GM12878 (cell line): ENCODE data around the gene CCDC24. TPM values are rescaled to one million over a fixed set of nuclear protein-coding genes. Genes with fewer than 3 reads are reported as not detected.

ENCODE experiments used
- ATAC-seq: fragments of 200-7000 bp; cut with Tn5 transposase; 3 replicates; pipeline ENCODE4 v1.9.1; 2020; ENCODE audit warnings: mild to moderate bottlenecking, moderate library complexity
- BruUV-seq: library from RNA; stranded (reverse); fragments of 400-500 nt; replicated peaks from 2 replicates; lab custom pipeline; 2021; lab: Mats Ljungman, UMichigan
- CTCF ChIA-PET: fragments of 300-600 bp; sonication (Branson Sonifier 250); formaldehyde crosslinking; extraction: SDS; loops from one replicate; lab custom pipeline; 2021; ENCODE audit warnings: inconsistent platforms; lab: Yijun Ruan, JAX
- POLR2A ChIA-PET: fragments of 350-600 bp; formaldehyde crosslinking; extraction: SDS; loops from one replicate; lab custom pipeline; 2021; ENCODE audit warnings: inconsistent platforms; lab: Charles Lee
- RAD21 ChIA-PET: fragments of 300-600 bp; sonication (Branson Sonifier 250); formaldehyde crosslinking; loops from one replicate; lab custom pipeline; 2023; ENCODE audit warnings: antibody characterized with exemption; ENCODE audit not compliant: unreplicated experiment; lab: Charles Lee
- SMC1A ChIA-PET: fragments of 300-600 bp; sonication (Branson Sonifier 250); formaldehyde crosslinking; loops from one replicate; lab custom pipeline; 2023; ENCODE audit not compliant: unreplicated experiment, uncharacterized antibody; lab: Charles Lee
- DNase-seq: peaks from one replicate; pipeline ENCODE4 v3.0.0-alpha.2; 2011; ENCODE audit warnings: low read depth, low spot score
- FAIRE-seq: peaks from 3 replicates; lab custom pipeline; 2011; peaks lifted over from hg19 to GRCh38; lab: Jason Lieb, UNC
- H2AFZ ChIP-seq: 2 replicates; pipeline ENCODE4 v1.6.0; 2011; ENCODE audit warnings: low read depth, low read length, control low read depth; ENCODE audit not compliant: control insufficient read depth
- H3K27ac ChIP-seq: 2 replicates; pipeline ENCODE4 v1.5.1; 2011; ENCODE audit warnings: control low read depth; ENCODE audit not compliant: control insufficient read depth, insufficient read depth
- H3K27me3 ChIP-seq, 2 experiments: replicated peaks in 1 of 2; 2 replicates each; pipeline versions ENCODE4 v1.6.0 to v1.6.1; 2011; ENCODE audit warnings: low read length in 1 of 2; ENCODE audit not compliant: control insufficient read depth in 2 of 2, insufficient read depth in 2 of 2
- H3K36me3 ChIP-seq, 2 experiments: 2 replicates each; pipeline ENCODE4 v1.5.1; 2011; ENCODE audit warnings: low read length in 1 of 2; ENCODE audit not compliant: control insufficient read depth in 2 of 2, insufficient read depth in 2 of 2
- H3K4me1 ChIP-seq: 2 replicates; pipeline ENCODE4 v1.6.1; 2011; ENCODE audit warnings: mild to moderate bottlenecking, low read length, moderate library complexity, mixed read lengths; ENCODE audit not compliant: control insufficient read depth, insufficient read depth
- H3K4me2 ChIP-seq: 2 replicates; pipeline ENCODE4 v1.6.0; 2011; ENCODE audit warnings: control low read depth; ENCODE audit not compliant: control insufficient read depth, insufficient read depth
- H3K4me3 ChIP-seq: fragments of 200-600 bp; sonication (generic); 2 replicates; pipeline ENCODE4 v1.5.1; 2016
- H3K79me2 ChIP-seq: 2 replicates; pipeline ENCODE4 v1.6.0; 2011; ENCODE audit warnings: low read length; ENCODE audit not compliant: control insufficient read depth, insufficient read depth
- H3K9ac ChIP-seq: 2 replicates; pipeline ENCODE4 v1.8.0; 2011; ENCODE audit warnings: low read length, control low read depth, mixed read lengths; ENCODE audit not compliant: control insufficient read depth, insufficient read depth
- H3K9me3 ChIP-seq: replicated peaks from 3 replicates; pipeline ENCODE4 v1.5.1; 2011; ENCODE audit warnings: mild to moderate bottlenecking, low read length; ENCODE audit not compliant: control insufficient read depth, insufficient read depth
- H4K20me1 ChIP-seq: 2 replicates; pipeline ENCODE4 v1.6.0; 2011; ENCODE audit not compliant: control insufficient read depth, insufficient read depth
- BACH1 ChIP-seq: fragments of 450-650 bp; IDR thresholded peaks from 2 replicates; pipeline ENCODE4 v1.6.1; 2017; ENCODE audit warnings: mild to moderate bottlenecking, borderline replicate concordance
- BHLHE40 ChIP-seq, 2 experiments: fragments of 450-650 bp in 1 of 2; IDR thresholded peaks; 2 replicates each; pipeline ENCODE4 v1.6.1; 2011 to 2017; ENCODE audit warnings: low read depth in 2 of 2, borderline replicate concordance in 1 of 2, improper control_type of control experiment in 1 of 2, low read length in 1 of 2, mild to moderate bottlenecking in 1 of 2
- CHD2 ChIP-seq: IDR thresholded peaks from 2 replicates; pipeline ENCODE4 v1.6.1; 2011; ENCODE audit warnings: low read depth, low read length, improper control_type of control experiment, borderline replicate concordance
- EGR1 ChIP-seq, 2 experiments: IDR thresholded peaks; 1 replicate in 1 of 2; 2 replicates in 1 of 2; pipeline ENCODE4 v1.6.1; 2011 to 2012; ENCODE audit warnings: low read depth in 2 of 2, low read length in 2 of 2, borderline replicate concordance in 1 of 2, mild to moderate bottlenecking in 1 of 2, moderate library complexity in 1 of 2
- MAX ChIP-seq: IDR thresholded peaks from 2 replicates; pipeline ENCODE4 v1.6.1; 2012; ENCODE audit warnings: low read depth, low read length, improper control_type of control experiment
- NFYB ChIP-seq: IDR thresholded peaks from 2 replicates; pipeline ENCODE4 v1.6.1; 2011; ENCODE audit warnings: low read depth, mild to moderate bottlenecking, low read length, improper control_type of control experiment, moderate library complexity; ENCODE audit not compliant: insufficient read depth
- POLR2A ChIP-seq: IDR thresholded peaks from 2 replicates; pipeline ENCODE4 v1.6.1; 2011; ENCODE audit warnings: low read depth, mild to moderate bottlenecking, low read length
- POLR2AphosphoS2 ChIP-seq: IDR thresholded peaks from 2 replicates; pipeline ENCODE4 v1.6.1; 2011; ENCODE audit warnings: low read depth, mild to moderate bottlenecking, low read length, improper control_type of control experiment, moderate library complexity
- POLR2AphosphoS5 ChIP-seq: IDR thresholded peaks from 2 replicates; pipeline ENCODE4 v1.6.1; 2011; ENCODE audit warnings: mild to moderate bottlenecking, low read length, inconsistent platforms
- RFX5 ChIP-seq: IDR thresholded peaks from 2 replicates; pipeline ENCODE4 v1.6.1; 2011; ENCODE audit warnings: low read depth, low read length, improper control_type of control experiment
- WGBS: methylation state at CpG from one replicate; pipeline ENCODE4 v1.1.6; 2016; ENCODE audit warnings: low lambda C conversion rate; ENCODE audit not compliant: insufficient replicate concordance, insufficient coverage; ENCODE audit errors: missing lambda C conversion rate; 5-methylcytosine and 5-hydroxymethylcytosine counted together
- in situ Hi-C: fragments of 300-500 bp; cut with MboI; formaldehyde crosslinking; loops from 9 replicates; pipeline ENCODE4 v1.14.3; 2018; ENCODE audit warnings: mixed read lengths
- intact Hi-C: fragments of 100-400 bp; cut with micrococcal nuclease; formaldehyde crosslinking; loops from one replicate; pipeline ENCODE4 v1.14.2; 2022; ENCODE audit not compliant: unreplicated experiment
- polyA plus RNA-seq, 11 experiments: library from polyadenylated mRNA; depleted of rRNA in 4 of 11; unstranded in 6 of 11; stranded (reverse) in 5 of 11; fragments of >200 nt; fragmentation: Nextera tagmentation in 4 of 11; fragmentation: Illumina TruSeq in 1 of 11; extraction: Ambion mirVana in 4 of 11; extraction: Trizol in 1 of 11; gene quantifications; 1 replicate in 1 of 11; 2 replicates in 10 of 11; pipeline versions ENCODE4 v1.2.1 to v1.2.3, GENCODE V29; 2011 to 2016; ENCODE audit warnings: inconsistent platforms in 2 of 11, missing spikeins in 2 of 11, low read depth in 1 of 11
- total RNA-seq, 4 experiments: library from RNA; depleted of rRNA in 3 of 4; stranded (reverse); fragments of >200 nt in 3 of 4; fragmentation: Illumina TruSeq in 1 of 4; extraction: Trizol in 1 of 4; gene quantifications; 2 replicates each; pipeline versions ENCODE4 v1.2.1 to v1.2.3, GENCODE V29; 2013 to 2021

The CCDC24 gene
- total and polyA plus RNA-seq, 10 of the 15 experiments (the other 5 are each of a cell fraction or from before 2014, with no cell fraction given): 0.18 to 3.1 (median 1.6) TPM; not detected in 1

GRCh38 chr1:43978551-43979260 lies 12.7 kb upstream of the CCDC24 start, which contains the start of gene B4GALT2:
B4GALT2 (plus strand) TSS chr1:43979210; CDS start chr1:43981161, 1,951 bp downstream.
- ChIA-PET CTCF (interaction anchor here (1.0 to 1.4 kb wide), 3 partner anchors 11 to 43 kb away, joined by 3 to 5 read pairs (median 3); no protein-coding TSS in a partner anchor), POLR2A (no interaction called here), SMC1A (interaction anchor here (1.3 kb wide), 1 partner anchor 14 kb away, joined by 3 read pairs; no protein-coding TSS in a partner anchor), RAD21 (no interaction called here)
- in situ Hi-C loops (no loop called here), intact Hi-C loops (no loop called here)
- no peaks in the 10 kb centered on the region for H3K9me3 ChIP-seq
- WGBS: 11% methylated on average over 24 of the region's 54 CpGs
- H4K20me1 ChIP-seq: no peaks in the 10 kb centered on the region
- H3K27me3 ChIP-seq: no peaks in the 10 kb centered on the region
- no peak for FAIRE-seq
- peak within 1 kb of the TSS; percentile 58 for H2AFZ ChIP-seq
- DNase-seq: no peak
- no peak for ATAC-seq
- H3K27ac ChIP-seq: peak within 1 kb of the TSS; percentile 22; the same call in 1 of the 2 replicates
- no TSS peak for BruUV-seq
- peak within 1 kb of the TSS; percentile 96 for H3K4me2 ChIP-seq
- peak within 1 kb of the TSS; percentile 72 for H3K9ac ChIP-seq
- H3K4me3 ChIP-seq: peak within 1 kb of the TSS; percentile 74
- H3K36me3 ChIP-seq: peaks cover 0 to 7% of the 10 kb centered on the region in 2 experiments
- H3K79me2 ChIP-seq: peaks cover 45% of the 10 kb centered on the region
- peak; percentile 30; the same call in 1 of the 2 replicates for TF ChIP-seq MAX
- peak; percentile 28; the same call in 1 of the 2 replicates for TF ChIP-seq POLR2AphosphoS2
- TF ChIP-seq EGR1 (IDR thresholded peaks at IDR 0.05; ENCODE audit: borderline replicate concordance in 1 of 2, low read depth in 2 of 2, low read length in 2 of 2): peak in 1 of 2 experiments; percentile 45; a peak in 1 of 3 replicates
- TF ChIP-seq BACH1: 0 out of 2 replicates have a peak, but pooled peaks have one; percentile 36
- TF ChIP-seq BHLHE40 (IDR thresholded peaks at IDR 0.05; ENCODE audit: borderline replicate concordance in 1 of 2, low read depth in 2 of 2, low read length in 1 of 2): peak in 1 of 2 experiments; percentile 18; a peak in 1 of 4 replicates
- TF ChIP-seq POLR2AphosphoS5: peak; percentile 63; the same call in 1 of the 2 replicates
- TF ChIP-seq POLR2A: peak; percentile 71
- TF ChIP-seq NFYB: no peak
- no peak for TF ChIP-seq RFX5
- 0 out of 2 replicates have a peak, but pooled peaks have one; percentile 15 for TF ChIP-seq CHD2
- peaks cover 29% of the 10 kb centered on the region for H3K4me1 ChIP-seq
